Measurements from ENCODE around the gene SLC39A7. TPM values are rescaled to one million over a fixed set of nuclear protein-coding genes. Genes with fewer than 3 reads are reported as not detected.

The SLC39A7 gene
- total and polyA plus RNA-seq, 2 of the 13 experiments (the other 11 are each of a cell fraction or from before 2014, with no cell fraction given), result 142 to 229 TPM

DNA sequence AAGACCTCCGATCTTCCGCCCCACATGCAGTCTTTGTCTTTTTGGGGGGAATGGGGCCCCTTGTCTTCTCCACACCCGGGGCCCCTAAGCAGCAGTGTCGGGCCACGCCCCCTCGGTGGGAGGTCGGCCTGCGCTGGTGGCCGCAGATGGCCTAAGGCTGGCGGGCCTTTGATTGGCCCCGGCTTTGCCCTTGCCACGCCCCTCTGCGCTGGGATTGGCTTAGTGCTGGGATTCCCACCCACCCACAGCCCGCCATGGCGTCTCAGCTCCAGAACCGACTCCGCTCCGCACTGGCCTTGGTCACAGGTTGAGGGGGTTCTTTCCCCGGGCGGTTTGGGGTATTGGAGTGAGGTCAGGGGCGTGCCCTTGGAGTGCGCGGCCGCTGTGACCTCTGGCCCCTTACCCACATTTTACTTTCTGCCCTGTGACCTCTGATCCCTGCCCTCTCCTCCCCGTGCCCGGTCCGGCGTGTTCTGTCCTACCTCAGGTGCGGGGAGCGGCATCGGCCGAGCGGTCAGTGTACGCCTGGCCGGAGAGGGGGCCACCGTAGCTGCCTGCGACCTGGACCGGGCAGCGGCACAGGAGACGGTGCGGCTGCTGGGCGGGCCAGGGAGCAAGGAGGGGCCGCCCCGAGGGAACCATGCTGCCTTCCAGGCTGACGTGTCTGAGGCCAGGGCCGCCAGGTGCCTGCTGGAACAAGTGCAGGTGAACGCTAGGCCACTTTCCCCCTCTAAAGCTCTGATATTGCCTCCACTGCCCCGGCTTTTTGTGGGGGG, 3.9 kb downstream of the SLC39A7 start, which contains the start of gene HSD17B8 (continued):
- TF ChIP-seq, protein P1, sequence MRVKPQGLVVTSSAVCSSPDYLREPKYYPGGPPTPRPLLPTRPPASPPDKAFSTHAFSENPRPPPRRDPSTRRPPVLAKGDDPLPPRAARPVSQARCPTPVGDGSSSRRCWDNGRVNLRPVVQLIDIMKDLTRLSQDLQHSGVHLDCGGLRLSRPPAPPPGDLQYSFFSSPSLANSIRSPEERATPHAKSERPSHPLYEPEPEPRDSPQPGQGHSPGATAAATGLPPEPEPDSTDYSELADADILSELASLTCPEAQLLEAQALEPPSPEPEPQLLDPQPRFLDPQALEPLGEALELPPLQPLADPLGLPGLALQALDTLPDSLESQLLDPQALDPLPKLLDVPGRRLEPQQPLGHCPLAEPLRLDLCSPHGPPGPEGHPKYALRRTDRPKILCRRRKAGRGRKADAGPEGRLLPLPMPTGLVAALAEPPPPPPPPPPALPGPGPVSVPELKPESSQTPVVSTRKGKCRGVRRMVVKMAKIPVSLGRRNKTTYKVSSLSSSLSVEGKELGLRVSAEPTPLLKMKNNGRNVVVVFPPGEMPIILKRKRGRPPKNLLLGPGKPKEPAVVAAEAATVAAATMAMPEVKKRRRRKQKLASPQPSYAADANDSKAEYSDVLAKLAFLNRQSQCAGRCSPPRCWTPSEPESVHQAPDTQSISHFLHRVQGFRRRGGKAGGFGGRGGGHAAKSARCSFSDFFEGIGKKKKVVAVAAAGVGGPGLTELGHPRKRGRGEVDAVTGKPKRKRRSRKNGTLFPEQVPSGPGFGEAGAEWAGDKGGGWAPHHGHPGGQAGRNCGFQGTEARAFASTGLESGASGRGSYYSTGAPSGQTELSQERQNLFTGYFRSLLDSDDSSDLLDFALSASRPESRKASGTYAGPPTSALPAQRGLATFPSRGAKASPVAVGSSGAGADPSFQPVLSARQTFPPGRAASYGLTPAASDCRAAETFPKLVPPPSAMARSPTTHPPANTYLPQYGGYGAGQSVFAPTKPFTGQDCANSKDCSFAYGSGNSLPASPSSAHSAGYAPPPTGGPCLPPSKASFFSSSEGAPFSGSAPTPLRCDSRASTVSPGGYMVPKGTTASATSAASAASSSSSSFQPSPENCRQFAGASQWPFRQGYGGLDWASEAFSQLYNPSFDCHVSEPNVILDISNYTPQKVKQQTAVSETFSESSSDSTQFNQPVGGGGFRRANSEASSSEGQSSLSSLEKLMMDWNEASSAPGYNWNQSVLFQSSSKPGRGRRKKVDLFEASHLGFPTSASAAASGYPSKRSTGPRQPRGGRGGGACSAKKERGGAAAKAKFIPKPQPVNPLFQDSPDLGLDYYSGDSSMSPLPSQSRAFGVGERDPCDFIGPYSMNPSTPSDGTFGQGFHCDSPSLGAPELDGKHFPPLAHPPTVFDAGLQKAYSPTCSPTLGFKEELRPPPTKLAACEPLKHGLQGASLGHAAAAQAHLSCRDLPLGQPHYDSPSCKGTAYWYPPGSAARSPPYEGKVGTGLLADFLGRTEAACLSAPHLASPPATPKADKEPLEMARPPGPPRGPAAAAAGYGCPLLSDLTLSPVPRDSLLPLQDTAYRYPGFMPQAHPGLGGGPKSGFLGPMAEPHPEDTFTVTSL (CRISPR knock-in tag; IDR thresholded peaks at IDR 0.05; ENCODE audit: borderline replicate concordance), result peak; percentile 44; the same call in 1 of the 2 replicates
- TF ChIP-seq ZNF460 (CRISPR knock-in tag; IDR thresholded peaks at IDR 0.05; ENCODE audit: borderline replicate concordance), result no peak
- no peak for TF ChIP-seq ATAD3A (CRISPR knock-in tag; IDR thresholded peaks at IDR 0.05)
- TF ChIP-seq, protein P2, sequence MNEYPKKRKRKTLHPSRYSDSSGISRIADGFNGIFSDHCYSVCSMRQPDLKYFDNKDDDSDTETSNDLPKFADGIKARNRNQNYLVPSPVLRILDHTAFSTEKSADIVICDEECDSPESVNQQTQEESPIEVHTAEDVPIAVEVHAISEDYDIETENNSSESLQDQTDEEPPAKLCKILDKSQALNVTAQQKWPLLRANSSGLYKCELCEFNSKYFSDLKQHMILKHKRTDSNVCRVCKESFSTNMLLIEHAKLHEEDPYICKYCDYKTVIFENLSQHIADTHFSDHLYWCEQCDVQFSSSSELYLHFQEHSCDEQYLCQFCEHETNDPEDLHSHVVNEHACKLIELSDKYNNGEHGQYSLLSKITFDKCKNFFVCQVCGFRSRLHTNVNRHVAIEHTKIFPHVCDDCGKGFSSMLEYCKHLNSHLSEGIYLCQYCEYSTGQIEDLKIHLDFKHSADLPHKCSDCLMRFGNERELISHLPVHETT (CRISPR knock-in tag; conservative IDR thresholded peaks at IDR 0.05), result peak; percentile 28; the same call in 1 of the 2 replicates
- TF ChIP-seq, protein P3, sequence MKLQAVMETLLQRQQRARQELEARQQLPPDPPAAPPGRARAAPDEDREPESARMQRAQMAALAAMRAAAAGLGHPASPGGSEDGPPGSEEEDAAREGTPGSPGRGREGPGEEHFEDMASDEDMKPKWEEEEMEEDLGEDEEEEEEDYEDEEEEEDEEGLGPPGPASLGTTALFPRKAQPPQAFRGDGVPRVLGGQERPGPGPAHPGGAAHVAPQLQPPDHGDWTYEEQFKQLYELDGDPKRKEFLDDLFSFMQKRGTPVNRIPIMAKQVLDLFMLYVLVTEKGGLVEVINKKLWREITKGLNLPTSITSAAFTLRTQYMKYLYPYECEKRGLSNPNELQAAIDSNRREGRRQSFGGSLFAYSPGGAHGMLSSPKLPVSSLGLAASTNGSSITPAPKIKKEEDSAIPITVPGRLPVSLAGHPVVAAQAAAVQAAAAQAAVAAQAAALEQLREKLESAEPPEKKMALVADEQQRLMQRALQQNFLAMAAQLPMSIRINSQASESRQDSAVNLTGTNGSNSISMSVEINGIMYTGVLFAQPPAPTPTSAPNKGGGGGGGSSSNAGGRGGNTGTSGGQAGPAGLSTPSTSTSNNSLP (IDR thresholded peaks at IDR 0.05; ENCODE audit: low read depth, low read length), result no peak
- no peak for TF ChIP-seq PCBP2 (optimal IDR thresholded peaks at IDR 0.05; ENCODE audit: low read depth, low read length, poor library complexity, severe bottlenecking)
- peak; percentile 63; the same call in 1 of the 2 replicates for TF ChIP-seq ZNF205 (CRISPR knock-in tag; IDR thresholded peaks at IDR 0.05)
- peak; percentile 83 for TF ChIP-seq HOXA3 (CRISPR knock-in tag; IDR thresholded peaks at IDR 0.05)
- no peak for TF ChIP-seq ZNF569 (CRISPR knock-in tag; IDR thresholded peaks at IDR 0.05; ENCODE audit: borderline replicate concordance)
- TF ChIP-seq ZBTB8A (CRISPR knock-in tag; IDR thresholded peaks at IDR 0.05; ENCODE audit: borderline replicate concordance, low read depth), result peak; percentile 84; the same call in 1 of the 2 replicates
